Body of pancreas (tissue), 4 donors: ENCODE data around the gene CDKAL1. TPM values are rescaled to one million over a fixed set of nuclear protein-coding genes. Genes with fewer than 3 reads are reported as not detected.

ENCODE experiments used
- ATAC-seq: fragments of 150-250 bp; one replicate; pipeline ENCODE4 v1.9.1; 2016
- DNase-seq, 4 donors: peaks; one replicate each; pipeline ENCODE4 v3.0.0-alpha.2; 2019
- H3K27ac ChIP-seq, 4 donors: fragments of 200-600 bp; sonication (generic); 1 replicate in 3 of 4; 2 replicates in 1 of 4; pipeline versions ENCODE4 v1.5.1 to v1.6.1; 2016 to 2019; ENCODE audit warnings: mild to moderate bottlenecking in 1 of 4, mixed read lengths in 1 of 4, moderate library complexity in 1 of 4
- H3K27me3 ChIP-seq, 2 donors: fragments of 200-600 bp; sonication (generic); one replicate each; pipeline ENCODE4 v1.6.0; 2016; ENCODE audit warnings: mild to moderate bottlenecking in 1 of 2
- H3K36me3 ChIP-seq, 2 donors: fragments of 200-600 bp; sonication (generic); replicated peaks in 1 of 2; 2 replicates each; pipeline ENCODE4 v1.5.1; 2016; ENCODE audit warnings: low read depth in 2 of 2; ENCODE audit not compliant: insufficient read depth in 1 of 2
- H3K4me1 ChIP-seq: fragments of 200-600 bp; sonication (generic); one replicate; pipeline ENCODE4 v1.6.0; 2016
- H3K4me3 ChIP-seq, 2 donors: fragments of 200-600 bp; sonication (generic); 1 replicate in 1 of 2; 2 replicates in 1 of 2; pipeline ENCODE4 v1.5.1; 2016 to 2019
- H3K9me3 ChIP-seq, 3 donors: fragments of 200-600 bp; sonication (generic); 1 replicate in 2 of 3; 2 replicates in 1 of 3; pipeline ENCODE4 v1.5.1; 2016
- CTCF ChIP-seq, 7 experiments: fragments of 450-650 bp in 4 of 7; fragments of 200-600 bp in 3 of 7; sonication (generic) in 3 of 7; IDR thresholded peaks; one replicate each; pipeline ENCODE4 v1.5.1; 2016 to 2019; ENCODE audit warnings: antibody characterized with exemption in 7 of 7
- POLR2A ChIP-seq, 3 donors: fragments of 450-650 bp; IDR thresholded peaks; one replicate each; pipeline ENCODE4 v1.6.1; 2016; ENCODE audit warnings: antibody characterized with exemption in 3 of 3, mild to moderate bottlenecking in 2 of 3
- WGBS, 2 donors: methylation state at CpG; one replicate each; pipeline ENCODE4 v1.1.5; 2017; 5-methylcytosine and 5-hydroxymethylcytosine counted together
- intact Hi-C: fragments of 100-400 bp; cut with DNase I; formaldehyde crosslinking; loops from one replicate; pipeline ENCODE4 v1.15.1; 2023
- total RNA-seq, 2 donors: library from RNA; depleted of rRNA; stranded (reverse); fragments of >200 nt; gene quantifications; one replicate each; pipeline ENCODE4 v1.1.0, GENCODE V29; 2016

Gene CDKAL1
- total RNA-seq, 2 donors from 2014 or later = 16.3 to 18.1 TPM

- H3K4me3 ChIP-seq = no peak overlapping the region
- intact Hi-C loops = no loop called here
- no peaks in the 10 kb centered on the region for H3K4me1 ChIP-seq
These were observed 648.3 kb downstream of the CDKAL1 start for GRCh38 chr6:21182589-21182988.

GRCh38 chr6:21185861-21186478 is 651.7 kb downstream of the CDKAL1 start:
- no peaks in the 10 kb centered on the region for H3K9me3 ChIP-seq
- 72 to 77% methylated on average over 4 of the region's 4 CpGs for WGBS, 2 donors
- ATAC-seq (no peak), DNase-seq (no peak)
- H3K4me1 ChIP-seq = no peaks in the 10 kb centered on the region
- TF ChIP-seq POLR2A (IDR thresholded peaks at IDR 0.05) (no peak), CTCF (IDR thresholded peaks at IDR 0.05) (no peak)
- no peaks in the 10 kb centered on the region for H3K27me3 ChIP-seq
- intact Hi-C loops = no loop called here
- no peak overlapping the region for H3K27ac ChIP-seq
- no peak overlapping the region for H3K4me3 ChIP-seq
- H3K36me3 ChIP-seq = no peaks in the 10 kb centered on the region

More at GRCh38 chr6:21182589-21182988, 648.3 kb downstream of the CDKAL1 start:
- ATAC-seq (no peak), DNase-seq (no peak)
- Histone ChIP-seq H3K9me3 (no peaks in the 10 kb centered on the region), H3K36me3 (no peaks in the 10 kb centered on the region), H3K27me3 (no peaks in the 10 kb centered on the region), H3K27ac (no peak overlapping the region)
- TF ChIP-seq POLR2A (IDR thresholded peaks at IDR 0.05) (no peak), CTCF (IDR thresholded peaks at IDR 0.05) (no peak)

GRCh38 chr6:21186479-21187055 is 652.3 kb downstream of the CDKAL1 start:
- intact Hi-C loops = no loop called here
- TF ChIP-seq POLR2A (IDR thresholded peaks at IDR 0.05) = no peak
- no peak for TF ChIP-seq CTCF (IDR thresholded peaks at IDR 0.05)

GRCh38 chr6:21187485-21187884 is 653.2 kb downstream of the CDKAL1 start:
- Histone ChIP-seq H3K36me3 (no peaks in the 10 kb centered on the region), H3K9me3 (no peaks in the 10 kb centered on the region), H3K4me1 (no peaks in the 10 kb centered on the region), H3K27me3 (no peaks in the 10 kb centered on the region), H3K4me3 (no peak overlapping the region), H3K27ac (no peak overlapping the region)
- 88 to 93% methylated on average over 2 of the region's 2 CpGs for WGBS, 2 donors
- DNase-seq (no peak), ATAC-seq (no peak)
- TF ChIP-seq POLR2A (IDR thresholded peaks at IDR 0.05) (no peak), CTCF (IDR thresholded peaks at IDR 0.05) (no peak)
- intact Hi-C loops = no loop called here

More at GRCh38 chr6:21186479-21187055, 652.3 kb downstream of the CDKAL1 start:
- DNase-seq (no peak), ATAC-seq (no peak)
- Histone ChIP-seq H3K4me3 (no peak overlapping the region), H3K9me3 (no peaks in the 10 kb centered on the region), H3K4me1 (no peaks in the 10 kb centered on the region), H3K27ac (no peak overlapping the region), H3K36me3 (no peaks in the 10 kb centered on the region), H3K27me3 (no peaks in the 10 kb centered on the region)
- WGBS, 2 donors = 43 to 47% methylated on average over 2 of the region's 2 CpGs
